ENCODE data around the gene TEX261. TPM values are rescaled to one million over a fixed set of nuclear protein-coding genes. Genes with fewer than 3 reads are reported as not detected.
"Not testable (repeated sequence)": the region's sequence is repeated elsewhere in the genome, so short reads cannot be mapped to it uniquely, and the experiment has no call there.

Gene TEX261
- 22.3 and 23.9 TPM in 2 replicates for total RNA-seq (2014; rRNA removed; shearing (Covaris generic))

DNA sequence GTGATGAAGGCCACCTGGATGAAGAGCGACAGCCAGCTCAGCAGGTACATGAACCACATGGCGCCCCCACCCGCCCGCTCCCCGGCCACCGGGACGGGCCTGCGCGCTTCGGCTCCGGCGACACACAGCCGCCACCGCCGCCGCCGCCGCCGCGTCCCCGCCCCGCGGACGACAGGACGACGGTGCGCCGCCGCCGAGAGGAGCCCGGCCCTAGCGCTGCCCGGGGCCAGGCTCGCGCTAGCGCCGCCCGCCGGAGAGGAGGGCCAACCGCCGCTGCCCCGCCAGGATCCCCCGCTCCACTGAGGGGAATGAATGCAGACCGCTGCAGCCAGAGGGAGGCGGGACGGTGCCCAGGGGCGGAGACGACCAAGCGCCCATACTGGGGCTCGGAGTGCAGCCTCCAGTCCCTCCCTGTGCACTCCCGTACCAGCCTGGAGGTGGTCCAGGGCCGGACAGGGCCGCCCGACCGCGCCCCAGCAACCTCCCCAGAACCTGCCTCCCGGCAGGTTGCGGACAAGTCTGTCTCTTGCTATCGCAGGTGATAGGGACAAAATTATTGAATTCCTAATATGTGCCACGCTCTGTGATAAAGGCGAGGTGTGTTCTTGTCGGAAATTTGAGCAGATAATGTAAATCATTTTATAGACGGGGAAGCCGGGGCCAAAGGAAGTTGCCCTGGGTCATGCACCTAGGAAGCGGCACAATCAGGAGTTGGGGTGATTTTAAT lies at the start of gene TEX261:
Gene TEX261 (minus strand): TSS at position 175 of the 727 bp plus-strand sequence. CDS start 116 bp downstream, at position 59.
- peak; percentile 93 for DNase-seq (ENCODE audit: low read depth)

- no peak for DNase-seq (ENCODE audit: low read depth)
Observed at GRCh38 chr2:71043531-71044407, 49.1 kb upstream of the TEX261 start.

GRCh38 chr2:71042287-71042686 lies 47.6 kb upstream of the TEX261 start:
- no peak for DNase-seq (ENCODE audit: low read depth)

DNA sequence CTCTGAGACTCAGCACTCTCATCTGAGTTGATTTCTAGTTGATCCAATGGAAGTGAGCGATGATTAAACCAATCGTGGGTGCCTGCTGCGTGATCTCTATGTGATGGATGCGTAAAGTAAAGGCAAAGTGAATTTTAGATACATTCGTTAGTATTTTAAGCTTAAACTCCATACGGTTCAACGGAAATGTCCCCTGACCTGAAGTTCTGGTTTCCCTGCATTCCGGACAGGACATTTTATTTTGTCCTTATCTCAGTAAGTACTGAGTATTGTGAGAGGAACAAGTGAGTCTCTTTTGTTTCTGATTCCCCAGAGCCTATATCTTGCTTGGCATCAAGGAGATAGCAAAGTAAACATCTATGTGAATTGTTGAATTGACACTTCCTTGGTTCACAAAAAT lies 41.6 kb upstream of the TEX261 start:
- DNase-seq (ENCODE audit: low read depth): not testable (repeated sequence)

GRCh38 chr2:71023553-71024243 lies 29.0 kb upstream of the TEX261 start:
- DNase-seq (ENCODE audit: low read depth): not testable (repeated sequence)

DNA sequence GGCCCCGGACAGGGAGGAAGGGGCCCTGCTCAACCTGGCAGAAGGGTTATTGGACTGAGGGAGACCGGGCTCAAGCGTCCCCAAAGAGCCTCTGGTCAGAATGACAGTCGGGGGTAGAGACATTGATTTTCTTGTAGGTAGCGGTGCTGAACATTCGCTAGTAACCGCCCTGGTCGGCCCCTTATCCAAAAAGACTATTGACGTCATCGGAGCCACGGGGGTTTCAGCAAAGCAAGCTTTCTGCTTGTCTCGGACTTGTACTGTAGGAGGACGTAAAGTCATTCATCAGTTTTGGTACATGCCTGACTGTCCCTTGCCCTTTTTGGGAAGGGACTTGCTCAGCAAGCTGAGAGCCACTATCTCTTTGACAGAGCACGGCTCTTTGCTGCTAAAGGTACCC lies 26.7 kb upstream of the TEX261 start:
- not testable (repeated sequence) for DNase-seq (ENCODE audit: low read depth)

GRCh38 chr2:71019989-71020388 lies 25.3 kb upstream of the TEX261 start:
- not testable (repeated sequence) for DNase-seq (ENCODE audit: low read depth)

DNA sequence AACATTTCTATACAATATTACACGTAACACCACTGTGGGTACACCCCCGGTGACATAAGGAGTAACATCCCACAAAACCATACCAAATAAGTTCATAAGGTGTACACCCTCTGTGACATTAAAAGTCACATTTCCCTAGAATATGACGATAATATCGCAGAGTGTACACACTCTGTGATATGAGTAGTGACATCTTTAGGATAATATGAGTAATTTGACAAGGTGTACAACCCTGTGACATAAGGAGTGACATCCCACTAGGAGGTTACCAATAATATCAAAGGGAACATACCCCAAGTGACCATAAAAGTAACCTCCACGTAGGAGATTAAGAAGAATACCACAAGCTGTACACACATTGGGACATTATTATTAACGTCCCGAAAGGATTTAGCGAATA lies 24.0 kb upstream of the TEX261 start:
- no peak for DNase-seq (ENCODE audit: low read depth)

- not testable (repeated sequence) for DNase-seq (ENCODE audit: low read depth)
Observed at GRCh38 chr2:71011786-71012185, 17.1 kb upstream of the TEX261 start.

- DNase-seq (ENCODE audit: low read depth): no peak
Observed at GRCh38 chr2:71008342-71008741, 13.7 kb upstream of the TEX261 start.

GRCh38 chr2:71006955-71007799 lies 12.5 kb upstream of the TEX261 start:
- no peak for DNase-seq (ENCODE audit: low read depth)

DNA sequence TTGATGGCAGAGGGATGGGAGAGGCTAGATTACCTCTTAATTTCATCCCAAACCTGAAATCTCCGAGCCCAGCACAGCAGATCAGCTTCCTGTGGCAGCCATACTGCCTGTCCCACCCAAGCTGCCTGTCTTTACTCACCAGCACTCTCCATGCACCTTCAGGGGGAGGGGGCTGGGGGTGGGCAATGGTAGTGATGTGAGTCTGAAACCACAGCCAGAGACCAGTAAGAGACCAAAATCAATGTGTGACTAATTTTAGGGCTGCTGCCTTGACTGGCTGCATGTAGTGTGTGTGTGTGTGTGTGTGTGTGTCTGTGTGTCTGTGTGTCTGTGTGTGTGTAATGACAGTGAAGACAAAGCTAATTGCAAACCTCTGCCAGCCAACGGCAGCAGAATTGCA lies 11.7 kb upstream of the TEX261 start:
- no peak for DNase-seq (ENCODE audit: low read depth)

DNA sequence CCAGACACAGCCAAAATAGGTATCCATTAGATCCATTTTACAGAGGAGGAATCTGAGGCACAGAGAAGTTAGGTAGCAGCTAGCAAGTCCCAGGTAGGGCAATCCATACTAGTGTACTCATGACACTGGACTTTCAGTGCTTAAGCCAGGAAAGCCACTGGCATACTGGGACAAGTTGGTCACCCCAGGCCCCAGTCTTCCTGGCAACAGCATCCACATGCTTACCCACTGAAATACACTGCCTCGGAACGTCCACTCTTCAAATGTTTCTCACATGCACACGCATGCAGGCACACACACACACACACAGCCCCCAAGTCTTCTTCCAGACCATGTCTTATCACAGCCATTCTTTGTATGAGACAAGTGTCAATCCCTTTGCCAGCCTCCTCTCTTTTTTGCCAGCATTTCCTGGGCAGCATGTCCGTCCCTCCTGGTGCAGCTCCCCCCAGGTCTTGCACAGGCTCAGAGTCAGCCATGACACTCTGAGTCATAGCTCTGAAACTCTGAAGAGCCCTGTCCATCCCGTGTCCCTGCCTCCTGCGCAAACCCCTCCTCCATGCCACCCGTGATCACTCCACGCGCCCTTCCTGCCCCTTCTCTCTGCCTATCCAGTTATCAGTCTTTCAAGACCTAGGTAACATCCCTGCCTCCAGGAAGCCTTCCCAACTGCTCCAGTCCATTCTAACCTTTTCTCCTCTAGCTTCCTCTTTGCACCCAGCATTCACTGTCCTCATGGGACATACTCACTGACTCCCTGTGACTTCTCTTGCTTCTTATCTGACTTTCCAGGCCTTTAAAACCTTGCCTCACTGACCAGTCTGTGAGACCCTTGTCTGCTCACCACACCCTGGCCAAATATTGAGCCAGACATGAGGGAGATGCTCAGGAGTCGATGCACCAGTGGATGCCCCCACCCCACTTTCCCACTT lies 10.9 kb upstream of the TEX261 start:
- DNase-seq (ENCODE audit: low read depth): peak; percentile 23

- DNase-seq (ENCODE audit: low read depth): no peak
Observed at GRCh38 chr2:71004857-71005256, 10.2 kb upstream of the TEX261 start.

GRCh38 chr2:71003966-71004755 lies 9.5 kb upstream of the TEX261 start:
- no peak for DNase-seq (ENCODE audit: low read depth)

DNA sequence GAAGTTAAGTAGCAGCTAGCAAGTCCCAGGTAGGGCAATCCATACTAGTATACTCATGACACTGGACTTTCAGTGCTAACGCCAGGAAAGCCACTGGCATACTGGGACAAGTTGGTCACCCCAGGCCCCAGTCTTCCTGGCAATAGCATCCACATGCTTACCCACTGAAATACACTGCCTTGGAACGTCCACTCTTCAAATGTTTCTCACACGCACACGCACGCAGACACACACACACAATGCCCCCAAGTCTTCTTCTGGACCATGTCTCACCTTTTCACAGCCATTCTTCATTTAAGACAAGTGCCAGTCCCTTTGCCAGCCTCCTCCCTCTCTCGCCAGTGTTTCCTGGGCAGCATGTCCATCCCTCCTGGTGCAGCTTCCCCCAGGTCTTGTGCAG lies 8.7 kb upstream of the TEX261 start:
- DNase-seq (ENCODE audit: low read depth): no peak

DNA sequence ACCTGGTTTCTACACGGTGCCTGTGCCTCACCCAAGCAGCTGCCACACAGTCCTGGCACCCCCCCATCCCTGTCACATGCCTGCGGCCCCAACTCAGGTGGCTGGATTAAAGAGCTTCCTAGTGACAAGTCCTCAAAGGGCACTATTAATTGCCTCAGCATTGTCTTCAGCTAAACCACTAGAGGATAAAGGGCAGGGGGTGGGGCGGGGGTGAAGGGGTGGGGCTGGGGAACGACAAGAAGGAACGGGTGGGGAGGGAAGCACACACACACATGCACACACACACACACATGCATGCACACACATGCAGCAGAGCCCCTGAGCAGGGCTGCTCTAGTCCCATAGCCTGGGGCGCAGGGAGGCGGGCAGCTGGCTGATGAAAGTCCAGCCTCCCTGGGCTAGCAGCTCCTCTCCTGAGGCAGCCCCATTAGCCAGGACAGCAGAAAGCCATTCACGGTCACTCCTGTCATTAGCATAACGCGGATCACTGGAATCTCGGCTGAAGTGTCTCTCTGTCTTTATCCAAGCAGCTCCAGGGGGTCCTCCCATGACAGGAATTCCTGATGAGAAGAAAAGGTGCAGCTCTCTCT lies 7.4 kb upstream of the TEX261 start:
- DNase-seq (ENCODE audit: low read depth): no peak

GRCh38 chr2:71001592-71001927 lies 6.9 kb upstream of the TEX261 start:
- DNase-seq (ENCODE audit: low read depth): no peak
